Nasal cavity respiratory epithelium epithelial cell of viscerocranial mucosa (primary cell): ENCODE data around the gene SLC25A31. TPM values are rescaled to one million over a fixed set of nuclear protein-coding genes. Genes with fewer than 3 reads are reported as not detected.

Experiments
- total RNA-seq: library from RNA; depleted of rRNA; stranded (reverse); fragments of >200 nt; gene quantifications from 2 replicates; pipeline ENCODE4 v1.2.3, GENCODE V29; 2014

The SLC25A31 gene
- not detected in 2 replicates for total RNA-seq

DNA sequence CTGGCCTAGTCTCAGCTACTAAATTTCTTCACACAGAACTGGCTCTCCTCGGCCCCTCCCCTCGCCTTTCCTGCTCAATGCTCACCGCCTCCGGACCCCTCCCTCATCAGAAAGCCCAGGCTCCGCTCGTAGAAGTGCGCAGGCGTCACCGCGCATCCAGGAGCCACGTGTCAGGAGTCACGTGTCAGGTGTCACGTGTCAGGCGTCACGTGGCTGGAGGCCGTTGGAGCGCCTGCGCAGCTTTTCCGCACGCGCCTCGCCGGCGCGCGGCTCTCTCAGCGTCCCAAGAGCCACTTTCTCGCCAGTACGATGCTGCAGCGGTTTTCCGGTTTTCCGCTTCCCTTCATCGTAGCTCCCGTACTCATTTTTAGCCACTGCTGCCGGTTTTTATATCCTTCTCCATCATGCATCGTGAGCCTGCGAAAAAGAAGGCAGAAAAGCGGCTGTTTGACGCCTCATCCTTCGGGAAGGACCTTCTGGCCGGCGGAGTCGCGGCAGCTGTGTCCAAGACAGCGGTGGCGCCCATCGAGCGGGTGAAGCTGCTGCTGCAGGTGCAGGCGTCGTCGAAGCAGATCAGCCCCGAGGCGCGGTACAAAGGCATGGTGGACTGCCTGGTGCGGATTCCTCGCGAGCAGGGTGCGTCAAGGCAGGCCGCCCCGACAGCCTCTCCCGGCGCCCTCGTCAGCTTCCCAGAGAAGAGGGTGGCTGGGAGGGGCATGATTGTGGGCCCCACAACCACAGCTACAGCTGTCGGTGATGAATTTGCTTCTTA lies at the start of gene SLC25A31:
Gene SLC25A31 (plus strand): TSS at position 259 of the 772 bp plus-strand sequence. CDS start 146 bp downstream, at position 405.

DNA sequence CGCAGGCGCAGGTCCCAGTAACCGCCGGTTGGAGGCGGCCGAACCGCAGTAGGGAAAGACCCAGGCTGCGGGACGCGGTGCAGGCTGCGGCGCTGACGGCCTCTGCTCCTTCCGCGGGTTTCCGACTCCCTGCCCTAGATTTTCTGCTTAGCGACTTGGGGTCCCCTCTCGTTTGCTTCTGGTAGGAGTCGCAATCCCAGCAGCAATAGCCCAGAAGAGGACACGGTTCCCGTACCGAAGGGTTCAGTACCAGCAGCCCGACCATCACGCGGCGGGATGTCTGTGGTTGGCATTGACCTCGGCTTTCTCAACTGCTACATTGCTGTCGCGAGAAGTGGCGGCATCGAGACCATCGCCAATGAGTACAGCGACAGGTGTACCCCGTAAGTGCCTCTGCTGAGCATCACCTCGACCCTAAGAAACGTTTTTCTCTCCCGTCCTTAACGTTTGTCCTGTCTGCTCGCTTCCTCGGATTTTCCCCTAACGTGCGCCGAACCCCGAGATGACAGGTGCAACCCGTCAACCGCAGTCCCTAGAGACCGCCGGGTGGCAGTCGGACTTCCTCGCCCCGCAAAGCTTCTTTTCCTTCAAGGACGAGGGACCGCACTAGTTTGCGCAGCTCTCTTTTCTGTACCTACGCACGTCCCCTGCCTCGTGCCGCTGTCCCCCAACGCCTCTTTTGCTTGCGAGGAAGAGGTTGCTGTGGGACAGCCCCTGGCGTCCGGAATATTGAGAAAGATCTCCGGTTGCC lies 52.2 kb downstream of the SLC25A31 start, which contains the start of gene HSPA4L:
Gene HSPA4L (plus strand): TSS at position 48 of the 751 bp plus-strand sequence. CDS start 229 bp downstream, at position 277.

Other genes starting within 250 kb of the SLC25A31 start
- 4.8 and 11.4 TPM in 2 replicates for gene INTU, start 97.4 kb upstream of the SLC25A31 start, total RNA-seq
- gene HSPA4L, start 51.9 kb downstream of the SLC25A31 start, total RNA-seq: 31.4 and 36.7 TPM in 2 replicates
- gene PLK4, start 150.5 kb downstream of the SLC25A31 start, total RNA-seq: 1.2 and 1.4 TPM in 2 replicates
- 15.0 and 15.7 TPM in 2 replicates for gene MFSD8, start 234.8 kb downstream of the SLC25A31 start, total RNA-seq
- 9.3 and 9.9 TPM in 2 replicates for gene ABHD18, start 235.0 kb downstream of the SLC25A31 start, total RNA-seq